ENCODE measurements around the gene TDRD7. TPM values are rescaled to one million over a fixed set of nuclear protein-coding genes. Genes with fewer than 3 reads are reported as not detected.

Gene TDRD7
- total and polyA plus RNA-seq, 2 of the 13 experiments (the other 11 are each of a cell fraction or from before 2014, with no cell fraction given) = 9.8 to 15.5 TPM

GRCh38 chr9:97415146-97415545, 3.2 kb downstream of the TDRD7 start:
- intact Hi-C loops (cut with micrococcal nuclease; ENCODE audit: unreplicated experiment) (no loop called here), in situ Hi-C loops (cut with HindIII; ENCODE audit: extremely low pct_ligation_motif_present, low pct_unique_long_range_greater_than_20kb) (no loop called here)
- 99% methylated on average over 2 of the region's 2 CpGs for WGBS (ENCODE audit: low lambda C conversion rate)
- Histone ChIP-seq H3K9me3 (ENCODE audit: low read length) (no peaks in the 10 kb centered on the region), H2AFZ (ENCODE audit: low read length) (no peak overlapping the region), H3K9ac (ENCODE audit: insufficient read depth, low read depth, low read length) (no peak overlapping the region), H4K20me1 (ENCODE audit: insufficient read depth, low read length) (no peaks in the 10 kb centered on the region; the same call in 1 of the 2 replicates), H3K4me3 (replicated peaks in 1 of 3; ENCODE audit: insufficient read depth in 1 of 3, low read depth in 2 of 3, low read length in 3 of 3) (no peak overlapping the region), H3K27ac (ENCODE audit: extremely low read length, insufficient read depth, low read length) (no peak overlapping the region), H3K79me2 (ENCODE audit: insufficient read depth, low read length) (peaks cover 60% of the 10 kb centered on the region), H3K4me2 (ENCODE audit: low read depth, low read length) (no peak overlapping the region), H3K27me3 (ENCODE audit: control insufficient read depth in 1 of 2, insufficient read depth in 2 of 2, low read length in 2 of 2) (no peaks in the 10 kb centered on the region), H3K36me3 (replicated peaks in 1 of 2; ENCODE audit: control insufficient read depth in 1 of 2, insufficient read depth in 2 of 2, low read length in 2 of 2) (no peaks in the 10 kb centered on the region), H3K4me1 (ENCODE audit: insufficient read depth, low read length) (peaks cover 60% of the 10 kb centered on the region)
- DNase-seq (ENCODE audit: low spot score) (no peak), ATAC-seq (no peak), FAIRE-seq (no peak)
- ChIA-PET POLR2A (interaction anchor here (1.4 kb wide), 1 partner anchor 10 kb away, joined by 3 read pairs; no protein-coding TSS in a partner anchor), CTCF (ENCODE audit: low intra/inter-chr PET ratio, low total read pairs) (no interaction called here)
- no peak for TF ChIP-seq ATF5 (CRISPR knock-in tag; IDR thresholded peaks at IDR 0.05; ENCODE audit: low read depth)
- TF ChIP-seq ZNF205 (CRISPR knock-in tag; IDR thresholded peaks at IDR 0.05) = no peak
- TF ChIP-seq ATF7-NPFF (CRISPR knock-in tag; IDR thresholded peaks at IDR 0.05; ENCODE audit: low read depth) = no peak
- TF ChIP-seq CHD4 (IDR thresholded peaks at IDR 0.05; ENCODE audit: borderline replicate concordance, low read length) = no peak
- no peak for TF ChIP-seq ZFP91 (CRISPR knock-in tag; IDR thresholded peaks at IDR 0.05; ENCODE audit: borderline replicate concordance)
- TF ChIP-seq ZNF883 (CRISPR knock-in tag; IDR thresholded peaks at IDR 0.05; ENCODE audit: not compliant biosample characterization) = no peak
- TF ChIP-seq CCAR2 (optimal IDR thresholded peaks at IDR 0.05; ENCODE audit: low read depth, low read length) = no peak
- no peak for TF ChIP-seq NFYC (CRISPR knock-in tag; IDR thresholded peaks at IDR 0.05)
- no peak for TF ChIP-seq FOXO1 (CRISPR knock-in tag; IDR thresholded peaks at IDR 0.05)
- no peak for TF ChIP-seq SP140L (CRISPR knock-in tag; IDR thresholded peaks at IDR 0.05; ENCODE audit: borderline replicate concordance)
- TF ChIP-seq HOXA5 (CRISPR knock-in tag; IDR thresholded peaks at IDR 0.05) = no peak
- TF ChIP-seq DMTF1 (CRISPR knock-in tag; IDR thresholded peaks at IDR 0.05) = no peak
- TF ChIP-seq RBM22 (optimal IDR thresholded peaks at IDR 0.05; ENCODE audit: low read length) = no peak
- TF ChIP-seq NFKB2 (CRISPR knock-in tag; IDR thresholded peaks at IDR 0.05; ENCODE audit: borderline replicate concordance) = no peak
- TF ChIP-seq, protein P1, sequence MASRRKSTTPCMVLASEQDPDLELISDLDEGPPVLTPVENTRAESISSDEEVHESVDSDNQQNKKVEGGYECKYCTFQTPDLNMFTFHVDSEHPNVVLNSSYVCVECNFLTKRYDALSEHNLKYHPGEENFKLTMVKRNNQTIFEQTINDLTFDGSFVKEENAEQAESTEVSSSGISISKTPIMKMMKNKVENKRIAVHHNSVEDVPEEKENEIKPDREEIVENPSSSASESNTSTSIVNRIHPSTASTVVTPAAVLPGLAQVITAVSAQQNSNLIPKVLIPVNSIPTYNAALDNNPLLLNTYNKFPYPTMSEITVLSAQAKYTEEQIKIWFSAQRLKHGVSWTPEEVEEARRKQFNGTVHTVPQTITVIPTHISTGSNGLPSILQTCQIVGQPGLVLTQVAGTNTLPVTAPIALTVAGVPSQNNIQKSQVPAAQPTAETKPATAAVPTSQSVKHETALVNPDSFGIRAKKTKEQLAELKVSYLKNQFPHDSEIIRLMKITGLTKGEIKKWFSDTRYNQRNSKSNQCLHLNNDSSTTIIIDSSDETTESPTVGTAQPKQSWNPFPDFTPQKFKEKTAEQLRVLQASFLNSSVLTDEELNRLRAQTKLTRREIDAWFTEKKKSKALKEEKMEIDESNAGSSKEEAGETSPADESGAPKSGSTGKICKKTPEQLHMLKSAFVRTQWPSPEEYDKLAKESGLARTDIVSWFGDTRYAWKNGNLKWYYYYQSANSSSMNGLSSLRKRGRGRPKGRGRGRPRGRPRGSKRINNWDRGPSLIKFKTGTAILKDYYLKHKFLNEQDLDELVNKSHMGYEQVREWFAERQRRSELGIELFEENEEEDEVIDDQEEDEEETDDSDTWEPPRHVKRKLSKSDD (CRISPR knock-in tag; IDR thresholded peaks at IDR 0.05; ENCODE audit: low read depth) = no peak
- no peak for TF ChIP-seq ZNF615 (CRISPR knock-in tag; IDR thresholded peaks at IDR 0.05; ENCODE audit: borderline replicate concordance)
- BruUV-seq (replicated peaks) = no TSS peak

All from HepG2 (cell line).